Measurements from ENCODE around the gene TSPAN11.

TSPAN11 gene

DNA sequence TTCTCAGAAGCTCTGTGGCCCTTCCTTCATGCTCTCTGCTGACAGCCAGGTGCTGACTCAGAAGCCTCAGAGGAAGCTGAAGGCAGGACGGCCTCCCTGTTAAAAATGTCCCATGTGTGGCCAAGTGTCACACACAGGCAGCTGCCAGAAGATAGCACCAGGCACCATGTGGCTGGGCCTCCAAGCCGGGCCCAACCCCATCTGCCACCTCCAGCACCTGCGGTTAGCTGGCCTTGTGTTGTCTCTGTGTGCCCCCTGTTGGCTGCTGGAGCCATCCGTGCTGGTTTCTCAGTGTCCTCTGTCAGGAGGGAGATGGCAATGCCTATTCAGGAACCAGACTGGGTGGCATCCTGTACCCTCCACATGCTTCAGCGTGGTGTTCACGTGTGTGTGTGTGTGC, 63.2 kb downstream of the TSPAN11 start:
- TF ChIP-seq TAF1 (IDR thresholded peaks at IDR 0.05; ENCODE audit: borderline replicate concordance, insufficient read depth, low read length) (no peak), REST (IDR thresholded peaks at IDR 0.05; ENCODE audit: insufficient read depth in 1 of 2, low read depth in 2 of 2, low read length in 2 of 2) (no peak)

DNA sequence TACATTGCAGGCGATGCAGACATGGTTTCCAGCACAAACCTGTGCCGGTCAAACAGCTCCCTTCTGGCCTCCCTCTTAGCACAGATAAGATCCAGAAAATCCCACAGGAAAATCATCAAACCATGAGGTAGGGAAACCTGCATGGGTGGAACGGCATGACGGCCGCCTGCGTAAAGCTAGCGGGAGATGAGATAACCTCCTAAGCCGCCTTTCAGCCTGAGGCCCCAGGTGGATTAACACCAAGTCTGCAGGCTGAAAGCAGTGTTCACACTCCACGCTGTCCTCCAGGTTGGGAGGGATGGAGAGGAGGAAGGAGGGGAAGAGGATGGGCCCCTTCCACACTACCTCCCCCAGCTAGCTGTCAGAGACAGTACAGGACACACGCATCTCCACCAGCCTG, 63.8 kb downstream of the TSPAN11 start:
- TF ChIP-seq FOXP2 (optimal IDR thresholded peaks at IDR 0.05; ENCODE audit: borderline replicate concordance, extremely low read depth, extremely low read length, insufficient read depth), result no peak
- no peak for TF ChIP-seq REST (IDR thresholded peaks at IDR 0.05; ENCODE audit: insufficient read depth in 1 of 2, low read depth in 2 of 2, low read length in 2 of 2)
- TF ChIP-seq SIN3A (IDR thresholded peaks at IDR 0.05; ENCODE audit: borderline replicate concordance, insufficient read depth, low read length), result no peak
- no peak for TF ChIP-seq TAF1 (IDR thresholded peaks at IDR 0.05; ENCODE audit: borderline replicate concordance, insufficient read depth, low read length)
- no peak for TF ChIP-seq POLR2AphosphoS5 (IDR thresholded peaks at IDR 0.05; ENCODE audit: low read depth, low read length)

DNA sequence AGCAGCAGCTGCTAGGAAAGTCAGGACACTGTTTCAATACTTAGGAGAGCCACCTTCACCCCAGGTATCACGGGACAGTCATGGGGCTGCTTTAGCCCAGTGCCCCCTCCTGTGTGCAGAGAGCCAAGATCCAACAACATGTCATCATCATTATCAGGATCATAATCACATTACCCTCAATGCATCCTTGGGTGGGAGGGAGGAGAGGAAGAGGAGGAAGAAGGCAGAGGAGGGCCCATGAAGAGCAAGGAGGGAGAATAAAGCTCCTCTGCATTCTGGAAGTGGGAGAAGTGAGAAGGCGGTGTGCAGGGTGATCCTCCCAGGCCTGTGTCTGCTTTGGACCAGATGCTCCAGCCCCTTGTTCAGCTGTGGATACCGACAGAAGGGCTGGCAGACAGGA, 64.2 kb downstream of the TSPAN11 start:
- TF ChIP-seq FOXP2 (optimal IDR thresholded peaks at IDR 0.05; ENCODE audit: borderline replicate concordance, extremely low read depth, extremely low read length, insufficient read depth), result no peak

DNA sequence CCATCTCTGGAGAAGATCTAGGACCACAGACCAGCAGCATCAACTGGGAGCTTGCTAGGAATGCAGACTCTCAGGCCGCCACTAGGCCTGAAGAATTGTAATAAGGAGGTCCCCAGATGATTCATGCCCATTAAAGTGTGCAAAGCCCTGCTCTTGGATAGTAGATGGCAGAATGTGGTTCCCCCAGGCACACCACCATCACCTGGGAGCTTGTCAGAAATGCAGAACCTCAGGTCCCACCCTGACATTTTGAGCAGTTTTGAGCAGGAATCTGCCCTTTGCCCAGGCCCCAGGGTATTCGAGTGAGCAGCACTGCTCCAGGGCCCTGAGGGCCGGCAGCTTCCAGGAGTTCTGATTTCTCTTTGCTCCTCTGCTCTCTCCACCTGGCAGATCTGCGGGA, 64.9 kb downstream of the TSPAN11 start:
- no peak for TF ChIP-seq SIN3A (IDR thresholded peaks at IDR 0.05; ENCODE audit: borderline replicate concordance, insufficient read depth, low read length)
- TF ChIP-seq REST (IDR thresholded peaks at IDR 0.05; ENCODE audit: insufficient read depth in 1 of 2, low read depth in 2 of 2, low read length in 2 of 2), result no peak
- TF ChIP-seq POLR2AphosphoS5 (IDR thresholded peaks at IDR 0.05; ENCODE audit: low read depth, low read length), result no peak
- TF ChIP-seq TAF1 (IDR thresholded peaks at IDR 0.05; ENCODE audit: borderline replicate concordance, insufficient read depth, low read length), result no peak
- TF ChIP-seq FOXP2 (optimal IDR thresholded peaks at IDR 0.05; ENCODE audit: borderline replicate concordance, extremely low read depth, extremely low read length, insufficient read depth), result no peak

DNA sequence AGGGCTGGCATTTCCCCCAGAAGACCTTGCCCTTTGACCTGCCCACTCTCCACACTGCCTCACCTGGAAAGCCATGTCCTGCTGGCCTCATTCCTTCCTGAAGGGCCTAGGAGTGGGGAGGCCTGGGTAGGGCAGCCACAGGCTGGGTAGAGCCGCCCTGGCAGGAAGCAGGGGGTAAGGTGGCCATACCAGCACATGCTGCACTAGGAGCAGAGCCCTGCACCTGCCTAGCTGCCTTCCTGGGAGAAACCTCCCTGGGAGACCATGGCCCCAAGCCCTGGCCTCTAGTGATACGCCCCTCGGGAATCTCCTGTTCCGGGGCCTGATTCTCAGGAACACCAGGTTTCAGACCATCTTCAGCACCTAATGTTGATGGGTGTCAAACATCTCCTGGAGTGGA, 65.8 kb downstream of the TSPAN11 start:
- no peak for TF ChIP-seq TAF1 (IDR thresholded peaks at IDR 0.05; ENCODE audit: borderline replicate concordance, insufficient read depth, low read length)
- TF ChIP-seq REST (IDR thresholded peaks at IDR 0.05; ENCODE audit: insufficient read depth in 1 of 2, low read depth in 2 of 2, low read length in 2 of 2), result no peak
- TF ChIP-seq FOXP2 (optimal IDR thresholded peaks at IDR 0.05; ENCODE audit: borderline replicate concordance, extremely low read depth, extremely low read length, insufficient read depth), result no peak
- no peak for TF ChIP-seq POLR2AphosphoS5 (IDR thresholded peaks at IDR 0.05; ENCODE audit: low read depth, low read length)
